Jurkat, Clone E6-1 (cell line): ENCODE data around the gene TP73.

Experiments used
- DNase-seq: peaks from one replicate; pipeline ENCODE4 v3.0.0-alpha.2; 2011; ENCODE audit warnings: low read depth, low spot score
- H3K4me3 ChIP-seq: 2 replicates; pipeline ENCODE4 v1.5.1; 2011; ENCODE audit warnings: mild to moderate bottlenecking, low read length, control low read depth, moderate library complexity

TP73 gene

DNA sequence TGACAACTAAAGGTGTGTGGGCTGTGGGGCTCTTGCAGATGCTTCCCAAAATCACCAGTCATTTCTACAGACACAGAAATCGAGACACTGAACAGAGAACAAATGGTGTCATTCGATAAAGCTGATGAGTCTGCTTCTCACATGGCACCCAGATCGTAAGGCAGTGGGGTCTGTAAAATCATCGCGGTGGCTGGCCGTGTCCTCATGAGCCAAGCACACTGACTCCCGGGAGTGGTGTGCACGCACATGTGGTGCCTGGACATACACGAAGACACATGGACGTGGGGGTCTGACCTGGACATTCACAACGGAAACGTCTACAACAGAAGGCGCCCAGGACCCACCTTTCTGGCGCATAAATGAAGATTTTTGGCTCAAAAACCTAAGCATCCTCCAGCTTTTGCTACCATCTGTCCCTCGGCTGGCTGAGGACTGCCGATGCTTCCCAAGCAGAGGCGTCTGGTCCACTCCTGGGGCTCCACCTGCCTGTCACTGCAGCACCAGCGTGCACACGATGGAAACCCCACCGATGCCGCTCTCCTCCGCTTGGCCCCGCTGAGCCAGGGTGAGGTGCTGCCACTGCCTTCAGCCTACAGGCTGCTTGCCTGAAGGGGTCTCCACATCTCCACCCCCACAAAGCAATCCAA is 127.1 kb downstream of the TP73 start:
- H3K4me3 ChIP-seq: no peak overlapping the region
- DNase-seq: no peak

DNA sequence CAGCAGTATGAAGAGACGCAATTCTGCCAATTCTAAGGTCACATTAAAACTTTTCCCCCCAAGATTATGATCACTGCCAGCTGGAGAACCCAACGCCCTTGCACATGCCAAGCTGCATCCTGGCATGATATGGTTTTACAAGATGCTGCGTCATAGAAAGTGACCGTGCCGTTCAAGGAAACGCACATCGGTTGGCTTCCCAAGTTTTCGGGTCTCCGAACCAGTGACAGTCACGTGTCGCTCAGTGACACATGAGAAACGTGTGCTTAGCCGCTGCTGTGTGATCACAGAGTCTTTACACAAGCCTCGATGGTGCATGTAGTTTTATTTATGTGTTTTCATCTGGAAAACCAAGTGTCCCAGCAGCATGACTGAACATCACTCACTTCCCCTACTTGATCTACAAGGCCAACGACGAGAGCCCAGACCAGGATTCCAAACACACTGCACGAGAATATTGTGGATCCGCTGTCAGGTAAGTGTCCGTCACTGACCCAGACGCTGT is 127.6 kb downstream of the TP73 start:
- DNase-seq: no peak
- H3K4me3 ChIP-seq: no peak overlapping the region

- no peak for DNase-seq
- H3K4me3 ChIP-seq: no peak overlapping the region
These were observed 128.6 kb downstream of the TP73 start for GRCh38 chr1:3780901-3781300.

DNA sequence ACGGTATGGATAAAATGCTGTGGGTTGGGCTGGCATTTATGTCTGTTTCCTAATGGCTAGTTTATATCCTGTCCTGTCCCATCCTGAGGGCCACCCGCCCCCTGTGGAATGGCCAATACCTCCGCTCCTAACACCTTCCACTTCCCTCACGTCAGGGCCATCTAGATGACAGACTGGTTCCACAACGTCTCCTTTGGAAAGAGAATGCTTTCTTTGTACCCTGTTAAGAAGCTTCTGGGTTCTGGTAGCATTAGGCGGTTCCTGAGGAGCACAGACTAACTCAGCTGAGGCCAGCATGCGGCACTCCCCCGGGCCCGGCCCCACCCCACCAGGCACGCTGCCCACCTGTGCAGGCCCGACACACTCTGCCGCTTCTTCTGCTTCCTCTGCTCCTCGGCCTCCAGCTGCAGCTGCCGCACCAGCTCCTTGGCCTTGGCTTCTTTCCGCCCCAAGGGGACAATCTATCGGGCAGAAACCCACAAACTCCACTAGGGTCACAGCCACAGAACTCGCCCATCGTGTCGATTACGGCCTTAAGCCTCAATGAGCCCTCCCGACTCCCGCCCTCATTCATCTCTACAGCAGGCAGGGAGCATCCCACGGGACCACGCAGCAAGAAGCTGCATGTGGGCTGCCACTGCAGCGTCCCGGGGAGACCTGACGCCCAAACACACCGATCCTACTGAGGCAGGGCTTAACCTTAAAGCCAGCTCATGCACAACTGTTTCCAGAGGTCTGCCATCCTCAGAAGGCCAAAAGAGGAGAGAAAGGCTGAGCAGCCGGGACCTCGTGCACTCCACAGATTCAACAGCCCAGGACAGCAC is 131.5 kb downstream of the TP73 start:
- no peak overlapping the region for H3K4me3 ChIP-seq
- no peak for DNase-seq

GRCh38 chr1:3785045-3785444 is 132.7 kb downstream of the TP73 start:
- no peak overlapping the region for H3K4me3 ChIP-seq
- DNase-seq: no peak

GRCh38 chr1:3785456-3786157 is 133.3 kb downstream of the TP73 start:
- H3K4me3 ChIP-seq: no peak overlapping the region
- DNase-seq: no peak
